Small intestine (tissue), 7 donors: ENCODE data around the gene HPCAL1. TPM values are rescaled to one million over a fixed set of nuclear protein-coding genes. Genes with fewer than 3 reads are reported as not detected.
A peak's percentile ranks its signal among the peaks of the same experiment; 100 is the strongest.

Experiments used
- DNase-seq, 2 donors: peaks; one replicate each; pipeline versions ENCODE4 v3.0.0 to v3.0.0-alpha.2; 2013
- FAIRE-seq: peaks from 2 replicates; lab custom pipeline; 2012; peaks lifted over from hg19 to GRCh38; lab: Jason Lieb, UNC
- H3K27ac ChIP-seq, 3 donors: one replicate each; pipeline ENCODE4 v1.5.1; 2013; ENCODE audit warnings: low read length in 2 of 3, mild to moderate bottlenecking in 2 of 3, control low read depth in 1 of 3, inconsistent platforms in 1 of 3, low read depth in 1 of 3, moderate library complexity in 1 of 3
- H3K27me3 ChIP-seq, 3 donors: one replicate each; pipeline ENCODE4 v1.6.1; 2013; ENCODE audit warnings: low read length in 3 of 3, inconsistent platforms in 1 of 3; ENCODE audit not compliant: control insufficient read depth in 3 of 3, insufficient read depth in 3 of 3
- H3K36me3 ChIP-seq, 3 donors: one replicate each; pipeline ENCODE4 v1.6.1; 2013; ENCODE audit warnings: low read length in 3 of 3, inconsistent platforms in 1 of 3, low read depth in 1 of 3, mild to moderate bottlenecking in 1 of 3, moderate library complexity in 1 of 3; ENCODE audit not compliant: control insufficient read depth in 3 of 3, insufficient read depth in 2 of 3
- H3K4me1 ChIP-seq, 3 donors: one replicate each; pipeline ENCODE4 v1.6.1; 2013; ENCODE audit warnings: low read length in 2 of 3, inconsistent platforms in 1 of 3, low read depth in 1 of 3, mild to moderate bottlenecking in 1 of 3, moderate library complexity in 1 of 3; ENCODE audit not compliant: control insufficient read depth in 3 of 3, insufficient read depth in 2 of 3
- H3K4me3 ChIP-seq, 3 donors: one replicate each; pipeline ENCODE4 v1.5.1; 2013; ENCODE audit warnings: low read length in 3 of 3, control low read depth in 1 of 3, inconsistent platforms in 1 of 3, low read depth in 1 of 3, mild to moderate bottlenecking in 1 of 3, moderate library complexity in 1 of 3
- H3K9me3 ChIP-seq, 2 donors: one replicate each; pipeline ENCODE4 v1.6.1; 2013; ENCODE audit warnings: low read depth in 1 of 2, low read length in 1 of 2; ENCODE audit not compliant: control insufficient read depth in 2 of 2, insufficient read depth in 1 of 2
- WGBS, 3 donors: extraction: QIAGEN DNeasy Blood & Tissue Kit; methylation state at CpG; one replicate each; pipeline ENCODE4 v1.1.7; 2013; 5-methylcytosine and 5-hydroxymethylcytosine counted together
- polyA plus RNA-seq, 4 donors: library from polyadenylated mRNA; stranded (reverse) in 3 of 4; unstranded in 1 of 4; fragments of 200-250 nt in 3 of 4; fragments of 120-200 nt in 1 of 4; gene quantifications; one replicate each; pipeline versions ENCODE4 v1.2.1 to v1.2.3, GENCODE V29; 2013
- donor health status: healthy with polysubstance abuse.
- donor health status: control.
- donor health status: control.
- donor health status: Bipolar disorder and iron deficiency.
- donor health status: healthy.

Gene HPCAL1
- polyA plus RNA-seq, 4 donors: 82.3 to 142 (median 94.2) TPM

- Histone ChIP-seq H3K9me3 (no peaks in the 10 kb centered on the region), H3K27ac (no peak overlapping the region), H3K4me3 (peak overlapping the region in 2 of 3 donors; percentile 18 to 58), H3K4me1 (peaks cover 3 to 34% (median 3%) of the 10 kb centered on the region in 3 donors), H3K36me3 (peaks cover 4 to 23% (median 8%) of the 10 kb centered on the region in 3 donors), H3K27me3 (no peaks in the 10 kb centered on the region)
- WGBS, 3 donors: 61 to 69% (median 64%) methylated on average over 6 of the region's 6 CpGs
- no peak for FAIRE-seq
- DNase-seq: no peak
Observed at GRCh38 chr2:10446631-10447030, 143.9 kb downstream of the HPCAL1 start.

DNA sequence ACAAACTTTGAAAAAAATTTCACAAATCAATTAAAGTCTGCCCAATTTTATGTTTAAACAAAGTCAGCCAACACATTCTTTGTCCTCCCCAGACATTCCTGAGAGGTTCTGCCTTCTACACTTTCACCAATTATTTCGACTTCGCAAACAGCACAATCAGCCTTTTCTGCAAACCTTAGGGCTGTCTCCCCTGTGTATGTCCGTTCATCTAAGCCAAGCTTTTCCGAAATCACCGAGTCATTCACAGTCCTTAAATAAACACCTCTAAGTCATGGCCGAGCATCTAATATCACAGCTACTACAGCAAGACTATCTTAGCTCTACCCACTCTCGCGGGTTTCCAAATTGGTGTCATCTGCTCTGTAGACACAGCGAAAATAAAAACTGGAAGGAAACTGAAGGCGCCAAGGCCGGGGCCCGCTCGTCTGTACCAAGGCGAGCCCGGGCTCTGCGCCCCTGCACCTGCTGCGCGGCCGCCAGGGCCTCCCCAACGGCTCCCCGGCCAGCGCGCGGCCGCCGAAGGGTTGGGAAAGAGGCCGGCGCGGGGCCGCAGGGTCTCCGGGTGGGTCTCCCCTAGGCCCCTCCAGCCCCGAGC lies 144.7 kb downstream of the HPCAL1 start:
- Histone ChIP-seq H3K4me1 (peaks cover 3 to 34% (median 3%) of the 10 kb centered on the region in 3 donors), H3K4me3 (peak overlapping the region; percentile 50 to 82 (median 58)), H3K9me3 (no peaks in the 10 kb centered on the region), H3K27ac (peak overlapping the region; percentile 74 to 90 (median 88)), H3K27me3 (no peaks in the 10 kb centered on the region), H3K36me3 (peaks cover 4 to 21% (median 5%) of the 10 kb centered on the region in 3 donors)
- DNase-seq (peak in 1 of 2 donors; percentile 47), FAIRE-seq (no peak)
- 2 to 3% (median 3%) methylated on average over 31 to 32 of the region's 32 CpGs for WGBS, 3 donors

GRCh38 chr2:10447895-10448575 lies 145.3 kb downstream of the HPCAL1 start, which contains the start of gene ODC1:
ODC1 (minus strand) TSS chr2:10448327; CDS start chr2:10445032, 3,295 bp downstream.
- DNase-seq: peak; percentile 92 to 97
- Histone ChIP-seq H3K27me3 (no peaks in the 10 kb centered on the region), H3K4me1 (peaks cover 3 to 37% (median 3%) of the 10 kb centered on the region in 3 donors), H3K36me3 (peaks cover 3 to 18% (median 4%) of the 10 kb centered on the region in 3 donors), H3K9me3 (no peaks in the 10 kb centered on the region), H3K4me3 (peak within 1 kb of the TSS; percentile 50 to 82 (median 67)), H3K27ac (peak within 1 kb of the TSS; percentile 90 to 94 (median 91))
- FAIRE-seq: no peak
- WGBS, 3 donors: 0 to 1% (median 1%) methylated on average over 27 to 99 of the region's 99 CpGs

DNA sequence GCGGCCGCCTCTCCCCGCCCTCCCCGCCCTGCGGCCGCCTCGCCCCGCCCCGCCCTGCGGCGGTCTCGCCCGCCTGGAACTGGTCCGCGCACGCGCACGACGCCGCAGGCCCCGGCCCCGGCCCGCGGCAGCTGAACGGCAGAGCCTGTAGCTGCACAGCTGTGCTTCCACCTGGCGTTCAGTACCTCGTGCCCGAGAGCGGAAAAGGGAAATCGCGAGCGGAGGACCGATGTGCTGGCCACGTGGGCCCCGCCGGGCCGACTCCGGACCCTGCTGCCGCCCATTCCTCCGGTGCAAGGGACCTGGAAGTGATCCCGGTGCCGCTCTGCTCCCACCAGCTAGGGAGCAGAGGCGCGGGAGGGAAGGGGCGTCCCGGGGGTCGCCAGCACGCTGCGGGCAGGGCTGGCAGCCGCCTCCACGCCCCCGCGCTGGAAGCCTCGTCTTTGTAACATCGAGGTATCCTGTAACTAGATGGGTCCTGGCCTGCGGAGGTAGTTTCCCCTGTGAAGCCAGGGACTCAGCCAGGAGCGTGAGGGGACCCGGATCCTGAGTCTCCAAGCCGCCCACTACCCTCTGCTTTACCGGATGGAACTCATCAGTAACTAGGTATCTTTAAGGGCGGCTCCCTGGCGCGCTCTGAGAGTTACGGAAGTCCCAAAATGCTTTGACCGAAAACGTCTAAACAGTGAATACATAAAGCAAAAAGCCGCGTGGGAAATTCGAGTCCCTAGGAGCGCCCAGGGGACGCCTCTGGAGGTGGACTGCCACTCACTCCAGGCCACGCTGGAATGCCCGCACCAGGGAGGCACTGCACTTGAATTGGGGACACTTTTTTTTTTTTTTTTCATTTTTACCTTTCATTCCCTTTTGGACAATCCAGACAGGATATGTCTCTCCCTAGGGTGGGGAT lies 146.1 kb downstream of the HPCAL1 start:
- Histone ChIP-seq H3K27ac (peak overlapping the region; percentile 85 to 94 (median 91)), H3K9me3 (no peaks in the 10 kb centered on the region), H3K4me1 (peaks cover 3 to 42% (median 3%) of the 10 kb centered on the region in 3 donors), H3K36me3 (peaks cover 0 to 13% (median 4%) of the 10 kb centered on the region in 3 donors), H3K4me3 (peak overlapping the region; percentile 27 to 67 (median 61)), H3K27me3 (no peaks in the 10 kb centered on the region)
- no peak for FAIRE-seq
- WGBS, 3 donors: 1% methylated on average over 38 to 73 of the region's 73 CpGs
- DNase-seq: peak; percentile 42 to 97

DNA sequence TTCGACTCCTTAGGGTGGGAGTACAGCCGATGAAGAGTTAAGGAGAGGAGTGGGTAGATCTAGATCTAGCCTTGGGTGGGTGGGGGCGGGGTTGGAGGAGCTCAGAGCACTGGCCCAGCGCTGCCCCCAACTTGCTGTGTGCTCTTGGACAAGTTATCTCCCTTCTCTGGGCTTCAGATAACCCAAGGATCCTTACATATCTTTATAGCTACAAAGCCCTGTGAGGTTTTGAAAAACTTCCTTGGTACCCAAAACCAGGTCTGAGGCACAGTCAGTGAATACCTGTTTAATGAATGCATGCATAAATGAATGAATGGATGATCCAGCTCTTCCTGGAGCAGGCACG lies 146.8 kb downstream of the HPCAL1 start:
- peaks cover 0 to 8% (median under 1%) of the 10 kb centered on the region in 3 donors for H3K36me3 ChIP-seq
- H3K27ac ChIP-seq: peak overlapping the region; percentile 63 to 94 (median 91)
- no peaks in the 10 kb centered on the region for H3K27me3 ChIP-seq
- H3K4me3 ChIP-seq: peak overlapping the region in 2 of 3 donors; percentile 61 to 67
- DNase-seq (no peak), FAIRE-seq (no peak)
- peaks cover 3 to 42% (median 3%) of the 10 kb centered on the region in 3 donors for H3K4me1 ChIP-seq
- H3K9me3 ChIP-seq: no peaks in the 10 kb centered on the region
- WGBS, 3 donors: 11 to 36% (median 29%) methylated on average over 5 of the region's 5 CpGs

- peaks cover 3 to 42% (median 3%) of the 10 kb centered on the region in 3 donors for H3K4me1 ChIP-seq
- WGBS, 3 donors: 38 to 69% (median 54%) methylated on average over 22 of the region's 22 CpGs
- H3K27ac ChIP-seq: peak overlapping the region; percentile 63 to 94 (median 91)
- no peak for FAIRE-seq
- DNase-seq: peak; percentile 93 to 96
- no peaks in the 10 kb centered on the region for H3K27me3 ChIP-seq
- peaks cover 0 to 4% (median 0%) of the 10 kb centered on the region in 3 donors for H3K36me3 ChIP-seq
- no peaks in the 10 kb centered on the region for H3K9me3 ChIP-seq
- peak overlapping the region in 2 of 3 donors; percentile 61 to 67 for H3K4me3 ChIP-seq
Observed at GRCh38 chr2:10449838-10450691, 147.4 kb downstream of the HPCAL1 start.

DNA sequence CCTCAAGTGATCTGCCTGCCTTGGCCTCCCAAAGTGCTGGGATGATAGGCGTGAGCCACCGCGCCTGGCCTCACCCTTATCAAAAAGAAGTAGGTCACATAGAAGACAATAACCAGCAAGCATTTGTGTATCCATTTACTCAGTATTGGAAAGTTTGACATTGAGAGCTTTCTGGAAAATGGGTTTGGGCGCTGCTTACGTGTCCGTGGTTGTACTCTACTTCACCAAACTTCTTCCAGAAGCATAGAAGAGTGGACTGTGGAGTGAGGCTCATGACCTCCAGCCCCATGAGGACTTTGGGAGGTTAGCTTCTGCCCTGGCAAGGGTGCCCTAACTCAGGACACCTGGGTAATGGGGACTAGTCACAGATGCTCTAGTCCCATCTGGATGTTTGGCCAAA lies 149.1 kb downstream of the HPCAL1 start:
- no peaks in the 10 kb centered on the region for H3K9me3 ChIP-seq
- H3K36me3 ChIP-seq: peaks cover 0 to 2% (median 0%) of the 10 kb centered on the region in 3 donors
- H3K27me3 ChIP-seq: no peaks in the 10 kb centered on the region
- no peak overlapping the region for H3K4me3 ChIP-seq
- FAIRE-seq: no peak
- WGBS, 3 donors: 81 to 87% (median 84%) methylated on average over 6 of the region's 6 CpGs
- peaks cover 0 to 27% (median under 1%) of the 10 kb centered on the region in 3 donors for H3K4me1 ChIP-seq
- no peak for DNase-seq
- H3K27ac ChIP-seq: peak overlapping the region in 1 of 3 donors; percentile 56
